Measurements from ENCODE around the gene HOXC11. TPM values are rescaled to one million over a fixed set of nuclear protein-coding genes. Genes with fewer than 3 reads are reported as not detected.

The HOXC11 gene
- polyA plus RNA-seq, 4 donors = 0.03 to 1.1 (median 0.63) TPM

GRCh38 chr12:53961025-53961761 is 11.7 kb upstream of the HOXC11 start:
- peaks cover 7 to 100% (median 81%) of the 10 kb centered on the region in 3 donors for H3K27me3 ChIP-seq (ENCODE audit: control insufficient read depth in 3 of 3, insufficient read depth in 3 of 3, low read length in 3 of 3)
- FAIRE-seq = no peak

GRCh38 chr12:53963005-53963404 is 9.9 kb upstream of the HOXC11 start:
- Histone ChIP-seq H3K36me3 (ENCODE audit: control insufficient read depth in 3 of 3, insufficient read depth in 2 of 3, low read depth in 1 of 3, low read length in 3 of 3) (no peaks in the 10 kb centered on the region), H3K4me3 (ENCODE audit: low read depth in 1 of 3, low read length in 3 of 3) (no peak overlapping the region), H3K27me3 (ENCODE audit: control insufficient read depth in 3 of 3, insufficient read depth in 3 of 3, low read length in 3 of 3) (peaks cover 3 to 100% (median 81%) of the 10 kb centered on the region in 3 donors), H3K9me3 (ENCODE audit: control insufficient read depth in 2 of 2, insufficient read depth in 1 of 2, low read depth in 1 of 2, low read length in 1 of 2) (no peaks in the 10 kb centered on the region), H3K27ac (ENCODE audit: low read depth in 1 of 3, low read length in 2 of 3) (no peak overlapping the region), H3K4me1 (ENCODE audit: control insufficient read depth in 3 of 3, insufficient read depth in 2 of 3, low read depth in 1 of 3, low read length in 2 of 3) (peaks cover 0 to 4% (median 0%) of the 10 kb centered on the region in 3 donors)
- FAIRE-seq (no peak), DNase-seq (no peak)
- 23 to 36% (median 24%) methylated on average over 7 of the region's 7 CpGs for WGBS, 3 donors

More at GRCh38 chr12:53961025-53961761, 11.7 kb upstream of the HOXC11 start:
- Histone ChIP-seq H3K4me3 (ENCODE audit: low read depth in 1 of 3, low read length in 3 of 3) (no peak overlapping the region), H3K9me3 (ENCODE audit: control insufficient read depth in 2 of 2, insufficient read depth in 1 of 2, low read depth in 1 of 2, low read length in 1 of 2) (no peaks in the 10 kb centered on the region), H3K36me3 (ENCODE audit: control insufficient read depth in 3 of 3, insufficient read depth in 2 of 3, low read depth in 1 of 3, low read length in 3 of 3) (no peaks in the 10 kb centered on the region), H3K4me1 (ENCODE audit: control insufficient read depth in 3 of 3, insufficient read depth in 2 of 3, low read depth in 1 of 3, low read length in 2 of 3) (peaks cover 0 to 4% (median 0%) of the 10 kb centered on the region in 3 donors), H3K27ac (ENCODE audit: low read depth in 1 of 3, low read length in 2 of 3) (no peak overlapping the region)
- 3 to 5% (median 4%) methylated on average over 64 to 72 of the region's 72 CpGs for WGBS, 3 donors
- no peak for DNase-seq

DNA sequence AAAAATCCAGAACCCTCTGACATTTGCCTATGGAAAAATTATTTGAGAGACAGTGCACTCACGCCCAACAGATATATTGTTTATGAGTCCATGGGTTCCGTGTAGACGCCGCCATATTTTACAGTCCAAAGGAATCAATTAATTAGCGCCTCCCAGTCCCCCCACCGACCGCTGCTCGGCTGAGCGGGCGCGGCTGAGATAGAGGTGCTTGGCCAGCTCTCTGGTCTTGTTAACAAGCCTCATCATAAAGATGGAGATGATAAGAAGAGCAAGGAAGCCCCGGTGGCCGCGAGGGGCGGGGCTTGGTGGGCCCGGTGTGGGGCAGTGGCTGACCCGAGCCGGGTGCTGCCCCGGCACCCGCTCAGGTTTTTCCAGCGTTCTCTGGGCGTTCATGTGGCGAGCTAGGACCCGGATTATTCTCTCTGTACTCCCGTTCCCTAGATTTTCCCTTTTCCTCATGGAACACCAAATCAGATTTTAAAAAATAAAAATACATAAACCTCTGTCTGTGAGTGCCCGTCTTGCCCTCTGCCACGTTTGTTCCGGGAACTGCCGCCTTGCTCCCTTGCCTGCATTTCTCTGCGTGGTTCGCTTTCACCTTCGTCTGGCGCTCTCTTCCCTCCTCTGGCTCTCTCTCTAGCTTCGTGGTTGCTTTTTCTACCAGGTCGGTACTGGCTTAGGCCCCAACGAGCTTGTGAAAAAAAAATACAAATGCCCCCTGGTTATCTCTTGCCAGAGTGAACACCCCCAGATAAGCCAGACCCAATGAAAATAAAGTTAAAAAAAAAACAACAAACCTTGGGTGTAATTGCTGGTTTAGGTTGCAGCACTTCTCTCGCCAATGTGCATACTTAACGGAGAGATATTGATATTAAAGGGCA is 9.3 kb upstream of the HOXC11 start:
- H3K4me3 ChIP-seq (ENCODE audit: low read depth in 1 of 3, low read length in 3 of 3) = peak overlapping the region in 1 of 3 donors; percentile 21
- no peak for FAIRE-seq
- H3K27me3 ChIP-seq (ENCODE audit: control insufficient read depth in 3 of 3, insufficient read depth in 3 of 3, low read length in 3 of 3) = peaks cover 0 to 100% (median 81%) of the 10 kb centered on the region in 3 donors
- no peaks in the 10 kb centered on the region for H3K36me3 ChIP-seq (ENCODE audit: control insufficient read depth in 3 of 3, insufficient read depth in 2 of 3, low read depth in 1 of 3, low read length in 3 of 3)
- H3K9me3 ChIP-seq (ENCODE audit: control insufficient read depth in 2 of 2, insufficient read depth in 1 of 2, low read depth in 1 of 2, low read length in 1 of 2) = no peaks in the 10 kb centered on the region
- 3 to 6% (median 6%) methylated on average over 38 of the region's 38 CpGs for WGBS, 3 donors
- H3K27ac ChIP-seq (ENCODE audit: low read depth in 1 of 3, low read length in 2 of 3) = no peak overlapping the region
- H3K4me1 ChIP-seq (ENCODE audit: control insufficient read depth in 3 of 3, insufficient read depth in 2 of 3, low read depth in 1 of 3, low read length in 2 of 3) = peaks cover 0 to 4% (median 0%) of the 10 kb centered on the region in 3 donors
- no peak for DNase-seq

GRCh38 chr12:53964315-53964713 is 8.6 kb upstream of the HOXC11 start:
- FAIRE-seq (no peak), DNase-seq (peak in 1 of 2 donors; percentile 20)
- Histone ChIP-seq H3K27me3 (ENCODE audit: control insufficient read depth in 3 of 3, insufficient read depth in 3 of 3, low read length in 3 of 3) (peaks cover 0 to 100% (median 82%) of the 10 kb centered on the region in 3 donors), H3K36me3 (ENCODE audit: control insufficient read depth in 3 of 3, insufficient read depth in 2 of 3, low read depth in 1 of 3, low read length in 3 of 3) (no peaks in the 10 kb centered on the region), H3K4me3 (ENCODE audit: low read depth in 1 of 3, low read length in 3 of 3) (no peak overlapping the region), H3K9me3 (ENCODE audit: control insufficient read depth in 2 of 2, insufficient read depth in 1 of 2, low read depth in 1 of 2, low read length in 1 of 2) (no peaks in the 10 kb centered on the region), H3K4me1 (ENCODE audit: control insufficient read depth in 3 of 3, insufficient read depth in 2 of 3, low read depth in 1 of 3, low read length in 2 of 3) (peaks cover 0 to 4% (median 0%) of the 10 kb centered on the region in 3 donors), H3K27ac (ENCODE audit: low read depth in 1 of 3, low read length in 2 of 3) (no peak overlapping the region)
- 2 to 4% (median 3%) methylated on average over 2 of the region's 2 CpGs for WGBS, 3 donors

- FAIRE-seq = no peak
- 2 to 6% (median 3%) methylated on average over 17 to 18 of the region's 18 CpGs for WGBS, 3 donors
- DNase-seq = no peak
- Histone ChIP-seq H3K27ac (ENCODE audit: low read depth in 1 of 3, low read length in 2 of 3) (no peak overlapping the region), H3K4me3 (ENCODE audit: low read depth in 1 of 3, low read length in 3 of 3) (no peak overlapping the region), H3K27me3 (ENCODE audit: control insufficient read depth in 3 of 3, insufficient read depth in 3 of 3, low read length in 3 of 3) (peaks cover 5 to 100% (median 84%) of the 10 kb centered on the region in 3 donors), H3K4me1 (ENCODE audit: control insufficient read depth in 3 of 3, insufficient read depth in 2 of 3, low read depth in 1 of 3, low read length in 2 of 3) (peaks cover 0 to 4% (median 0%) of the 10 kb centered on the region in 3 donors), H3K9me3 (ENCODE audit: control insufficient read depth in 2 of 2, insufficient read depth in 1 of 2, low read depth in 1 of 2, low read length in 1 of 2) (no peaks in the 10 kb centered on the region), H3K36me3 (ENCODE audit: control insufficient read depth in 3 of 3, insufficient read depth in 2 of 3, low read depth in 1 of 3, low read length in 3 of 3) (no peaks in the 10 kb centered on the region)
Measured at GRCh38 chr12:53965281-53966084, 7.4 kb upstream of the HOXC11 start.

DNA sequence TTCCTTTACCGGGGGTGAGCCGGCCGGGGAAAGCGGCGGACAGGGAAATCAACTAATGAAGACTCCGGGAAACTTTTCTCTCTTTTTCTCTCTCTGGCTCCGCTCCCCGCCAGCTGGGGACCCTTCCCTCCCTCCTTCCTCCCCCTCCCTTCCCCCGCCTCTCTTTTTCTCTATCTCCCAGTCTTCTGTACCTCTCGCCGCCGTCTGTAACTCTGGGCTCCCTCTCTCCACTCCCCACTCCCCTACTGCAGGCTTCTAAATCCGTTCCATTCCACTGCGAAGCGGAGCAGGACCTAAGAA is 6.9 kb upstream of the HOXC11 start:
- Histone ChIP-seq H3K27ac (ENCODE audit: low read depth in 1 of 3, low read length in 2 of 3) (no peak overlapping the region), H3K27me3 (ENCODE audit: control insufficient read depth in 3 of 3, insufficient read depth in 3 of 3, low read length in 3 of 3) (peaks cover 5 to 100% (median 83%) of the 10 kb centered on the region in 3 donors), H3K36me3 (ENCODE audit: control insufficient read depth in 3 of 3, insufficient read depth in 2 of 3, low read depth in 1 of 3, low read length in 3 of 3) (no peaks in the 10 kb centered on the region), H3K4me1 (ENCODE audit: control insufficient read depth in 3 of 3, insufficient read depth in 2 of 3, low read depth in 1 of 3, low read length in 2 of 3) (peaks cover 0 to 4% (median 0%) of the 10 kb centered on the region in 3 donors), H3K4me3 (ENCODE audit: low read depth in 1 of 3, low read length in 3 of 3) (no peak overlapping the region), H3K9me3 (ENCODE audit: control insufficient read depth in 2 of 2, insufficient read depth in 1 of 2, low read depth in 1 of 2, low read length in 1 of 2) (no peaks in the 10 kb centered on the region)
- DNase-seq = no peak
- no peak for FAIRE-seq
- WGBS, 3 donors = 4 to 9% (median 8%) methylated on average over 15 of the region's 15 CpGs

DNA sequence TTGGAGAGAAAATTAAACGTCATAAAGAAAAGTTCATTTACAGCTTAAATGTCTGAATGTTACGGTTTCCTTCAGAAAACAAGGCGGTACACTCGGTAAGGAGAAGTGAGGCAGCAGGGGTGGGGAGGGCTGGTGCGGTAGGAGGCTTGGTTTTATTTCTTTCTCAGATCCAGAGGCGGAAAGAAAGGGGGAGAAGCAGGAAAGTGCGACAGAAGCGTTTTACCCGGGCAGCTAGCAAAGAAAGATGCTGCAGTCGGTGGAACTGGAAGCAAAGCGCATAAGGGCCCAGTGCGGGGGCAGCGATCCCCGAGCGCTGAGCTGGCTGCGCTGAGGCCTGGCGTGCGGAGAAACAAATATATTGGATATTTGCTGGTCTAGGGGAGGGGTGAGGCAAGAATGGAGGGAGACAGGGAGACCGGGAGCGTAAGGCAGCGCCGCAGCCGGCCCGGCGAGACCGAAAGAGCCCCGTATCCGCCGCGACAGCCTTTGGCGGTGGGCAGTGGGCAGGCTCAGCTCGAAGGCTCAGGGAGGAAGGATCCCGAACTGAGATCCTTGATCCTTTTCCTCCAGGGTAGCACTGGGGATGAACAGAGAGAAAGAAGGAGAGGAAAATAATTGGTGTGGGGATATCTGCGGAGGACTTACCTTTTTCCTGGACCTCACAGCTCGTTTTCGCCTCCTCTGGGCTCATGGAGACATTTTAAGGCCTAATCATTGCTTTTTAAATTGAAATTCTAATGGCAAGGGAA is 6.4 kb upstream of the HOXC11 start:
- Histone ChIP-seq H3K27ac (ENCODE audit: low read depth in 1 of 3, low read length in 2 of 3) (no peak overlapping the region), H3K4me1 (ENCODE audit: control insufficient read depth in 3 of 3, insufficient read depth in 2 of 3, low read depth in 1 of 3, low read length in 2 of 3) (peaks cover 0 to 4% (median 0%) of the 10 kb centered on the region in 3 donors), H3K36me3 (ENCODE audit: control insufficient read depth in 3 of 3, insufficient read depth in 2 of 3, low read depth in 1 of 3, low read length in 3 of 3) (no peaks in the 10 kb centered on the region), H3K9me3 (ENCODE audit: control insufficient read depth in 2 of 2, insufficient read depth in 1 of 2, low read depth in 1 of 2, low read length in 1 of 2) (no peaks in the 10 kb centered on the region), H3K4me3 (ENCODE audit: low read depth in 1 of 3, low read length in 3 of 3) (no peak overlapping the region), H3K27me3 (ENCODE audit: control insufficient read depth in 3 of 3, insufficient read depth in 3 of 3, low read length in 3 of 3) (peaks cover 5 to 100% (median 82%) of the 10 kb centered on the region in 3 donors)
- DNase-seq = peak in 1 of 2 donors; percentile 23
- WGBS, 3 donors = 9 to 17% (median 11%) methylated on average over 36 of the region's 36 CpGs
- FAIRE-seq = no peak

All from small intestine (tissue), 7 donors.